ENCODE measurements around the gene STAT5A.
A peak's percentile ranks its signal among the peaks of the same experiment; 100 is the strongest.

Gene STAT5A

GRCh38 chr17:42311240-42312034, 23.1 kb downstream of the STAT5A start:
- Histone ChIP-seq H3K4ac (ENCODE audit: low read depth in 1 of 2, low read length in 2 of 2) (peak overlapping the region in 1 of 2 experiments; percentile 71), H2AFZ (ENCODE audit: low read depth, low read length) (no peak overlapping the region), H3K14ac (ENCODE audit: low read length in 2 of 2) (no peak overlapping the region), H3K4me1 (ENCODE audit: control insufficient read depth, insufficient read depth, low read depth, low read length) (peaks cover 15% of the 10 kb centered on the region), H3K4me2 (ENCODE audit: low read length, poor library complexity, severe bottlenecking) (no peak overlapping the region), H3K36me3 (ENCODE audit: control insufficient read depth in 1 of 2, insufficient read depth in 2 of 2, low read depth in 1 of 2, low read length in 2 of 2) (peaks cover 46 to 76% of the 10 kb centered on the region in 2 experiments), H3K18ac (ENCODE audit: low read depth in 1 of 2, low read length in 2 of 2) (peak overlapping the region; percentile 42 to 81), H4K91ac (ENCODE audit: low read length) (no peak overlapping the region), H2AK5ac (ENCODE audit: low read length, severe bottlenecking) (no peak overlapping the region), H3K27ac (ENCODE audit: low read length, poor library complexity, severe bottlenecking) (peak overlapping the region; percentile 28), H3K4me3 (ENCODE audit: insufficient read depth in 1 of 2, low read depth in 1 of 2, low read length in 2 of 2) (peak overlapping the region in 1 of 2 experiments; percentile 39), H3K9ac (ENCODE audit: low read length) (peak overlapping the region; percentile 71), H3K23ac (ENCODE audit: low read length in 2 of 2) (no peak overlapping the region), H2BK12ac (ENCODE audit: low read length in 2 of 2) (peak overlapping the region; percentile 23 to 37), H3K9me3 (ENCODE audit: control insufficient read depth, low read length) (no peaks in the 10 kb centered on the region), H4K8ac (ENCODE audit: low read length) (no peak overlapping the region), H3K79me1 (replicated peaks; ENCODE audit: low read length, poor library complexity, severe bottlenecking) (peaks cover 6% of the 10 kb centered on the region), H2BK5ac (ENCODE audit: low read depth, low read length, poor library complexity, severe bottlenecking) (no peak overlapping the region), H2BK120ac (ENCODE audit: low read depth, low read length) (no peak overlapping the region), H2BK15ac (ENCODE audit: low read depth, poor library complexity, severe bottlenecking) (peak overlapping the region; percentile 12), H3K27me3 (ENCODE audit: control insufficient read depth in 1 of 2, insufficient read depth in 1 of 2, low read length in 2 of 2) (peaks cover 0 to 4% of the 10 kb centered on the region in 2 experiments)
- DNase-seq = peak; percentile 95
- WGBS = 62% methylated on average over 16 of the region's 19 CpGs

DNA sequence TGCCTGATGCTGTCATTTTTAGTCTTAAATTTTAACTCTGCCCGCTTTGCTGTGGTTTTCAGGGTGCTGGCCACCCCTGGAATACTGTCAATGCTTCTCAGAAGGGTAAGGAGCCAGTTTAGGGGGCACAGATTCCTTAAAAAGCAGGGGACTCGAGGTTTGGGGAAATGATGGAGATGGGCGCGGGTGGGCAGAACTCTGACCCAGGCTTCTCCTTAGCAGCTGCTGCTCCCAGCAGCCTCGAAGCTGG, 23.7 kb downstream of the STAT5A start:
- peak overlapping the region in 1 of 2 experiments; percentile 39 for H3K4me3 ChIP-seq (ENCODE audit: insufficient read depth in 1 of 2, low read depth in 1 of 2, low read length in 2 of 2)
- H2AK5ac ChIP-seq (ENCODE audit: low read length, severe bottlenecking) = peak overlapping the region; percentile 28
- peak overlapping the region in 1 of 2 experiments; percentile 23 for H2BK12ac ChIP-seq (ENCODE audit: low read length in 2 of 2)
- no peak overlapping the region for H3K14ac ChIP-seq (ENCODE audit: low read length in 2 of 2)
- H4K91ac ChIP-seq (ENCODE audit: low read length) = no peak overlapping the region
- peaks cover 15% of the 10 kb centered on the region for H3K4me1 ChIP-seq (ENCODE audit: control insufficient read depth, insufficient read depth, low read depth, low read length)
- no peak overlapping the region for H2BK5ac ChIP-seq (ENCODE audit: low read depth, low read length, poor library complexity, severe bottlenecking)
- H3K4me2 ChIP-seq (ENCODE audit: low read length, poor library complexity, severe bottlenecking) = no peak overlapping the region
- peak overlapping the region; percentile 77 for H4K8ac ChIP-seq (ENCODE audit: low read length)
- no peak overlapping the region for H2AFZ ChIP-seq (ENCODE audit: low read depth, low read length)
- peaks cover 10% of the 10 kb centered on the region for H3K79me1 ChIP-seq (replicated peaks; ENCODE audit: low read length, poor library complexity, severe bottlenecking)
- peaks cover 0 to 4% of the 10 kb centered on the region in 2 experiments for H3K27me3 ChIP-seq (ENCODE audit: control insufficient read depth in 1 of 2, insufficient read depth in 1 of 2, low read length in 2 of 2)
- peak overlapping the region in 1 of 2 experiments; percentile 14 for H3K4ac ChIP-seq (ENCODE audit: low read depth in 1 of 2, low read length in 2 of 2)
- H3K18ac ChIP-seq (ENCODE audit: low read depth in 1 of 2, low read length in 2 of 2) = peak overlapping the region; percentile 42 to 81
- peak overlapping the region; percentile 12 for H2BK15ac ChIP-seq (ENCODE audit: low read depth, poor library complexity, severe bottlenecking)
- WGBS = 24% methylated on average over 5 of the region's 5 CpGs
- peaks cover 50 to 78% of the 10 kb centered on the region in 2 experiments for H3K36me3 ChIP-seq (ENCODE audit: control insufficient read depth in 1 of 2, insufficient read depth in 2 of 2, low read depth in 1 of 2, low read length in 2 of 2)
- no peaks in the 10 kb centered on the region for H3K9me3 ChIP-seq (ENCODE audit: control insufficient read depth, low read length)
- no peak for DNase-seq
- H3K27ac ChIP-seq (ENCODE audit: low read length, poor library complexity, severe bottlenecking) = peak overlapping the region; percentile 28
- H3K9ac ChIP-seq (ENCODE audit: low read length) = peak overlapping the region; percentile 71
- H2BK120ac ChIP-seq (ENCODE audit: low read depth, low read length) = no peak overlapping the region
- H3K23ac ChIP-seq (ENCODE audit: low read length in 2 of 2) = no peak overlapping the region

DNA sequence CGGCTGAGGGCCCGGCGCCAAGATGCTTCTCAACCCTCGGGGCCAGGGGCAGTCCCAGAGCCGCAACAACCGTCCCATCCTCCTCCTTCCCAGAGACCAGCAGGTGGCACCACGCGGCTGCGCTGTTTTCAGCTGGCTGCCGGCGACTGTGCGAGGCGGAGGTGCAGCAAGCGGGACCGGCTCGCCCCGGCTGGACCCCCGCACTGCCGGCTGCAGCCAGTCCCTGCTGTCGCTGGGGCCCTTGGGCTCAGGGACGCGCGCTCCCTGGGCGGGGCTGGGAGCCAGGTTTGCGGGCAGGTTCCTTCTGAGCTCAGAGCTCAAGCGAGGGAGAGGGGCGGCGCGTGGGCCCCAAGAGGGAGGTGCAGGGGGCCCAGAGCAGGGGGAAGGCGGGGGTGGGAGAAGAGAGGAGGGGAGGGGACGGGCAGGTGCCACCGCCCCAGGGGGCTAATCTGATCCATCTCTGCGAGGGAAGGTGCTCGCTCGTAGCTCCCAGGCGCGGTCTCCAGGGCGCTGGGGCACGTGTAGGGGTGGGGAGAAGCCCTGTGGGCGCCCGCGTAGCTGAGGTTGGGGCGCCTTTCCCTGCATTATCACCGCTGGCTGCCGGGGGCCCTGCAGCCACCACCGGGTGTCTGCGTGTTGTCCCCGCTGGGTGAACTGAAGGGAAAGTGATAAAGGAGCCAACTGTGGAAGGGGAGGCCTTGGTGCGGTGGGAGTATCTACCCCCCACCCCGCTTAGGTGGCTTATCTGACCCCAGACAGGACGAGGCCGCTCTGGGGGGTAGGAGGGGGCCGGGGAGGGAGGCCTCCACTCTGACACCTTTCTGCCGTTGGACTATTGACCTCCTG, 24.2 kb downstream of the STAT5A start:
- H2BK120ac ChIP-seq (ENCODE audit: low read depth, low read length) = no peak overlapping the region
- H3K9me3 ChIP-seq (ENCODE audit: control insufficient read depth, low read length) = no peaks in the 10 kb centered on the region
- H4K91ac ChIP-seq (ENCODE audit: low read length) = peak overlapping the region; percentile 47
- peak; percentile 88 for DNase-seq
- no peak overlapping the region for H2BK12ac ChIP-seq (ENCODE audit: low read length in 2 of 2)
- H3K18ac ChIP-seq (ENCODE audit: low read depth in 1 of 2, low read length in 2 of 2) = peak overlapping the region; percentile 42 to 81
- H3K36me3 ChIP-seq (ENCODE audit: control insufficient read depth in 1 of 2, insufficient read depth in 2 of 2, low read depth in 1 of 2, low read length in 2 of 2) = peaks cover 52 to 78% of the 10 kb centered on the region in 2 experiments
- H3K4ac ChIP-seq (ENCODE audit: low read depth in 1 of 2, low read length in 2 of 2) = no peak overlapping the region
- peaks cover 0 to 4% of the 10 kb centered on the region in 2 experiments for H3K27me3 ChIP-seq (ENCODE audit: control insufficient read depth in 1 of 2, insufficient read depth in 1 of 2, low read length in 2 of 2)
- no peak overlapping the region for H3K14ac ChIP-seq (ENCODE audit: low read length in 2 of 2)
- H2BK5ac ChIP-seq (ENCODE audit: low read depth, low read length, poor library complexity, severe bottlenecking) = no peak overlapping the region
- peak overlapping the region; percentile 71 for H3K9ac ChIP-seq (ENCODE audit: low read length)
- H4K8ac ChIP-seq (ENCODE audit: low read length) = peak overlapping the region; percentile 77
- peaks cover 15% of the 10 kb centered on the region for H3K4me1 ChIP-seq (ENCODE audit: control insufficient read depth, insufficient read depth, low read depth, low read length)
- peak overlapping the region; percentile 32 for H2BK15ac ChIP-seq (ENCODE audit: low read depth, poor library complexity, severe bottlenecking)
- peak overlapping the region in 1 of 2 experiments; percentile 65 for H3K23ac ChIP-seq (ENCODE audit: low read length in 2 of 2)
- H3K4me2 ChIP-seq (ENCODE audit: low read length, poor library complexity, severe bottlenecking) = no peak overlapping the region
- 24% methylated on average over 47 of the region's 54 CpGs for WGBS
- no peak overlapping the region for H3K27ac ChIP-seq (ENCODE audit: low read length, poor library complexity, severe bottlenecking)
- H3K79me1 ChIP-seq (replicated peaks; ENCODE audit: low read length, poor library complexity, severe bottlenecking) = peaks cover 12% of the 10 kb centered on the region
- peak overlapping the region; percentile 35 to 39 for H3K4me3 ChIP-seq (ENCODE audit: insufficient read depth in 1 of 2, low read depth in 1 of 2, low read length in 2 of 2)
- no peak overlapping the region for H2AK5ac ChIP-seq (ENCODE audit: low read length, severe bottlenecking)
- H2AFZ ChIP-seq (ENCODE audit: low read depth, low read length) = no peak overlapping the region

DNA sequence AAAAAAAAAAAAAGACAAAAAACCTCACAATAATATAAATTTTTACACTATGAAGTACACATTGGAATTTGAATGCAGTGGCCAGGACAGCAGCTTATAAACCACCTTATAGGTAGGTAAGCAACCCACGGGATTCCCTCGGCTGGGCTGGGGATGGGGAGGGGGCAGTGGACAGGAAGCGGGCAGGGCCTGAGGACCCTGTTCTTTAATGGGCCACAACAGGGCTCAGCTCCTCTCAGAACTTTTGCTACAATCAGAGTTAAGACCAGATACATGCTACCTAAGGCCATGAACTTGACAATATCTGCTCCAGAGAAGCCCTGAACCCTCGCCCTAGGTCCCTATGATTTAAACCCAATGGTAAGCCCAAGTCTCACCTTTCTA, 25.1 kb downstream of the STAT5A start:
- Histone ChIP-seq H3K4me1 (ENCODE audit: control insufficient read depth, insufficient read depth, low read depth, low read length) (peaks cover 15% of the 10 kb centered on the region), H3K27ac (ENCODE audit: low read length, poor library complexity, severe bottlenecking) (no peak overlapping the region), H3K36me3 (ENCODE audit: control insufficient read depth in 1 of 2, insufficient read depth in 2 of 2, low read depth in 1 of 2, low read length in 2 of 2) (peaks cover 56 to 78% of the 10 kb centered on the region in 2 experiments), H3K4ac (ENCODE audit: low read depth in 1 of 2, low read length in 2 of 2) (no peak overlapping the region), H3K4me2 (ENCODE audit: low read length, poor library complexity, severe bottlenecking) (no peak overlapping the region), H2BK12ac (ENCODE audit: low read length in 2 of 2) (no peak overlapping the region), H2AK5ac (ENCODE audit: low read length, severe bottlenecking) (no peak overlapping the region), H2BK5ac (ENCODE audit: low read depth, low read length, poor library complexity, severe bottlenecking) (no peak overlapping the region), H3K9ac (ENCODE audit: low read length) (no peak overlapping the region), H2AFZ (ENCODE audit: low read depth, low read length) (no peak overlapping the region), H3K79me1 (replicated peaks; ENCODE audit: low read length, poor library complexity, severe bottlenecking) (peaks cover 12% of the 10 kb centered on the region), H4K91ac (ENCODE audit: low read length) (no peak overlapping the region), H3K14ac (ENCODE audit: low read length in 2 of 2) (no peak overlapping the region), H4K8ac (ENCODE audit: low read length) (no peak overlapping the region), H3K9me3 (ENCODE audit: control insufficient read depth, low read length) (no peaks in the 10 kb centered on the region), H2BK15ac (ENCODE audit: low read depth, poor library complexity, severe bottlenecking) (no peak overlapping the region), H3K27me3 (ENCODE audit: control insufficient read depth in 1 of 2, insufficient read depth in 1 of 2, low read length in 2 of 2) (no peaks in the 10 kb centered on the region), H3K23ac (ENCODE audit: low read length in 2 of 2) (no peak overlapping the region), H2BK120ac (ENCODE audit: low read depth, low read length) (no peak overlapping the region), H3K4me3 (ENCODE audit: insufficient read depth in 1 of 2, low read depth in 1 of 2, low read length in 2 of 2) (no peak overlapping the region), H3K18ac (ENCODE audit: low read depth in 1 of 2, low read length in 2 of 2) (no peak overlapping the region)
- 97% methylated on average over 3 of the region's 4 CpGs for WGBS
- no peak for DNase-seq

All from mesenchymal stem cell (in vitro differentiated cells and primary cell).